Measurements from ENCODE around the gene SREK1IP1. TPM values are rescaled to one million over a fixed set of nuclear protein-coding genes. Genes with fewer than 3 reads are reported as not detected.

Gene SREK1IP1
- total and polyA plus RNA-seq, 9 of the 15 experiments (the other 6 are each of a cell fraction or from before 2014, with no cell fraction given): 6.9 to 45.2 (median 21.7) TPM

- Histone ChIP-seq H3K9ac (ENCODE audit: insufficient read depth in 1 of 2, low read depth in 2 of 2, low read length in 2 of 2) (no peak overlapping the region), H3K27me3 (ENCODE audit: control insufficient read depth in 2 of 2, insufficient read depth in 2 of 2, low read length in 2 of 2) (peaks cover 17% of the 10 kb centered on the region in 2 experiments), H3K4me2 (ENCODE audit: insufficient read depth, low read length) (no peak overlapping the region), H3K79me2 (ENCODE audit: control insufficient read depth, insufficient read depth, low read length) (no peaks in the 10 kb centered on the region), H3K9me1 (ENCODE audit: control insufficient read depth, insufficient read depth, low read length) (no peaks in the 10 kb centered on the region), H2AFZ (ENCODE audit: low read depth, low read length) (no peak overlapping the region), H3K36me3 (ENCODE audit: control insufficient read depth, insufficient read depth, low read length) (no peaks in the 10 kb centered on the region), H3K4me1 (replicated peaks in 1 of 2; ENCODE audit: control insufficient read depth in 2 of 2, insufficient read depth in 2 of 2, low read length in 2 of 2) (peaks cover 0 to 10% of the 10 kb centered on the region in 2 experiments; a peak in 4 of 5 replicates), H3K9me3 (replicated peaks; ENCODE audit: control insufficient read depth, insufficient read depth, low read depth, low read length) (no peaks in the 10 kb centered on the region), H3K27ac (ENCODE audit: extremely low read depth, low read depth, low read length) (no peak overlapping the region), H3K4me3 (no peak overlapping the region), H4K20me1 (replicated peaks; ENCODE audit: control insufficient read depth, insufficient read depth, low read length) (no peaks in the 10 kb centered on the region)
- intact Hi-C loops (cut with micrococcal nuclease): no loop called here
- DNase-seq (ENCODE audit: extremely low read depth in 1 of 4, low spot score in 3 of 4): peak in 1 of 4 experiments; percentile 23
- TF ChIP-seq ZNF41 (CRISPR knock-in tag; conservative IDR thresholded peaks at IDR 0.05) (peak; percentile 97), CBFA2T3 (IDR thresholded peaks at IDR 0.05) (peak; percentile 12; the same call in 1 of the 2 replicates), POU5F1 (IDR thresholded peaks at IDR 0.05; ENCODE audit: borderline replicate concordance, low read depth, low read length, partially characterized antibody) (no peak)
- ChIA-PET POLR2A (interaction anchor here (0.6 kb wide), 1 partner anchor 34 kb away, joined by 3 read pairs; no protein-coding TSS in a partner anchor), CTCF (ENCODE audit: low intra/inter-chr PET ratio) (no interaction called here)
- no TSS peak for BruUV-seq (replicated peaks)
- WGBS (ENCODE audit: insufficient coverage, low coverage, missing lambda C conversion rate): 0% methylated on average over 3 of the region's 3 CpGs
- peak; percentile 36; the same call in 2 of the 3 replicates for ATAC-seq
- in situ Hi-C loops (cut with MboI): no loop called here
- FAIRE-seq: no peak
Observed at GRCh38 chr5:64688965-64689364, 79.5 kb downstream of the SREK1IP1 start.

DNA sequence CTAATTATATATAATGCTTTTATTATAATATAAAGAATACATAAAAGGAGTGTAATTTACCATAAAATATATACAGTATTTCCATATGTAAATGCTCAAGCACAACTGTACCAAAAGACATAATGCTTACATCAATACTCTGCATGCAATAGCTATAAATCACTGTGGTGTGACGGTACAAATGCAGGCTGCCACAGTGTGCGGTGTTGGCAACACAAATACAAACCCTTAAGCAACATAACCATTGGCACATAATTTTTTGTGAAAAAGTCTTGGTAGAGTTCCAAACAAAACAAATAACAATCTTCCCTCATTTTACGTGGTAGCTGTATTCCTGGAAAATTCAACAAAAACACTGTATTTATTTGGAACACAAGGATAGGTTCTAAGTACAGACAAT is 80.1 kb downstream of the SREK1IP1 start:
- no peak overlapping the region for H3K4me2 ChIP-seq (ENCODE audit: insufficient read depth, low read length)
- FAIRE-seq (no peak), DNase-seq (ENCODE audit: extremely low read depth in 1 of 4, low spot score in 3 of 4) (no peak), ATAC-seq (no peak)
- no peaks in the 10 kb centered on the region for H3K9me3 ChIP-seq (replicated peaks; ENCODE audit: control insufficient read depth, insufficient read depth, low read depth, low read length)
- no peaks in the 10 kb centered on the region for H4K20me1 ChIP-seq (replicated peaks; ENCODE audit: control insufficient read depth, insufficient read depth, low read length)
- in situ Hi-C loops (cut with MboI) (no loop called here), intact Hi-C loops (cut with micrococcal nuclease) (no loop called here)
- peaks cover 17% of the 10 kb centered on the region in 2 experiments for H3K27me3 ChIP-seq (ENCODE audit: control insufficient read depth in 2 of 2, insufficient read depth in 2 of 2, low read length in 2 of 2)
- H3K36me3 ChIP-seq (ENCODE audit: control insufficient read depth, insufficient read depth, low read length): no peaks in the 10 kb centered on the region
- no peaks in the 10 kb centered on the region for H3K9me1 ChIP-seq (ENCODE audit: control insufficient read depth, insufficient read depth, low read length)
- no peak overlapping the region for H3K27ac ChIP-seq (ENCODE audit: extremely low read depth, low read depth, low read length)
- no peaks in the 10 kb centered on the region for H3K79me2 ChIP-seq (ENCODE audit: control insufficient read depth, insufficient read depth, low read length)
- H3K4me1 ChIP-seq (replicated peaks in 1 of 2; ENCODE audit: control insufficient read depth in 2 of 2, insufficient read depth in 2 of 2, low read length in 2 of 2): peaks cover 0 to 10% of the 10 kb centered on the region in 2 experiments; a peak in 4 of 5 replicates
- no peak overlapping the region for H2AFZ ChIP-seq (ENCODE audit: low read depth, low read length)
- H3K9ac ChIP-seq (ENCODE audit: insufficient read depth in 1 of 2, low read depth in 2 of 2, low read length in 2 of 2): no peak overlapping the region
- BruUV-seq (replicated peaks): no TSS peak
- H3K4me3 ChIP-seq: no peak overlapping the region
- ChIA-PET CTCF (ENCODE audit: low intra/inter-chr PET ratio) (no interaction called here), POLR2A (no interaction called here)
- 4% methylated on average over 3 of the region's 3 CpGs for WGBS (ENCODE audit: insufficient coverage, low coverage, missing lambda C conversion rate)
- TF ChIP-seq ZNF561 (CRISPR knock-in tag; conservative IDR thresholded peaks at IDR 0.05) (no peak), ZNF57 (CRISPR knock-in tag; IDR thresholded peaks at IDR 0.05) (no peak), MEF2D (tag; conservative IDR thresholded peaks at IDR 0.05; ENCODE audit: low read depth) (no peak), PRDM10 (IDR thresholded peaks at IDR 0.05; ENCODE audit: partially characterized antibody) (no peak), TEAD2 (tag; IDR thresholded peaks at IDR 0.05) (no peak), ZNF79 (CRISPR knock-in tag; IDR thresholded peaks at IDR 0.05; ENCODE audit: low read depth) (no peak), ZNF780A (CRISPR knock-in tag; IDR thresholded peaks at IDR 0.05) (no peak)
- TF ChIP-seq, protein P1, sequence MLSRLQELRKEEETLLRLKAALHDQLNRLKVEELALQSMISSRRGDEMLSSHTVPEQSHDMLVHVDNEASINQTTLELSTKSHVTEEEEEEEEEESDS (CRISPR knock-in tag; IDR thresholded peaks at IDR 0.05): no peak
